Embryonic facial prominence (tissue), 1 donor: Measurements from ENCODE around the gene KLRC3.
A peak's percentile ranks its signal among the peaks of the same experiment; 100 is the strongest.
"Not testable (repeated sequence)": the region's sequence is repeated elsewhere in the genome, so short reads cannot be mapped to it uniquely, and the experiment has no call there.

Source experiments
- DNase-seq: peaks from one replicate; pipeline ENCODE4 v3.0.0-alpha.2; 2016; ENCODE audit errors: extremely low spot score

The KLRC3 gene

GRCh38 chr12:10369557-10370415 lies 50.6 kb downstream of the KLRC3 start:
- DNase-seq: no peak

GRCh38 chr12:10368206-10369171 lies 51.9 kb downstream of the KLRC3 start:
- no peak for DNase-seq

- not testable (repeated sequence) for DNase-seq
Measured at GRCh38 chr12:10367714-10368113, 52.7 kb downstream of the KLRC3 start.

GRCh38 chr12:10366875-10367274 lies 53.5 kb downstream of the KLRC3 start:
- DNase-seq: peak; percentile 67

- no peak for DNase-seq
Measured at GRCh38 chr12:10365696-10366405, 54.5 kb downstream of the KLRC3 start.

GRCh38 chr12:10364815-10365622 lies 55.4 kb downstream of the KLRC3 start:
- DNase-seq: peak; percentile 80

- no peak for DNase-seq
Measured at GRCh38 chr12:10363914-10364814, 56.2 kb downstream of the KLRC3 start.

- DNase-seq: no peak
Measured at GRCh38 chr12:10363658-10363913, 56.8 kb downstream of the KLRC3 start.

- no peak for DNase-seq
Measured at GRCh38 chr12:10362828-10363657, 57.4 kb downstream of the KLRC3 start.

- no peak for DNase-seq
Measured at GRCh38 chr12:10362325-10362724, 58.1 kb downstream of the KLRC3 start.
